ENCODE results near the gene DUS2. TPM values are rescaled to one million over a fixed set of nuclear protein-coding genes. Genes with fewer than 3 reads are reported as not detected.

DUS2 gene
- total and polyA plus RNA-seq, 2 of the 8 experiments (the other 6 are each of a cell fraction or from before 2014, with no cell fraction given), result 17.2 to 27.0 TPM

GRCh38 chr16:68081861-68082628, 59.0 kb downstream of the DUS2 start:
- Histone ChIP-seq H3K4me1 (replicated peaks in 1 of 4; ENCODE audit: control insufficient read depth in 3 of 4, insufficient read depth in 4 of 4, low read length in 3 of 4) (peaks cover 0 to 11% (median 6%) of the 10 kb centered on the region in 4 experiments; a peak in 6 of 7 replicates), H3K36me3 (ENCODE audit: control insufficient read depth in 2 of 4, insufficient read depth in 4 of 4, low read length in 3 of 4) (peaks cover 4 to 11% (median 9%) of the 10 kb centered on the region in 4 experiments; a peak in 5 of 8 replicates), H4K5ac (ENCODE audit: insufficient read length, low read depth, low read length) (no peak overlapping the region), H3K4me3 (ENCODE audit: extremely low read depth in 1 of 4, insufficient read depth in 2 of 4, low read depth in 3 of 4, low read length in 4 of 4) (no peak overlapping the region), H3K27me3 (replicated peaks in 1 of 4; ENCODE audit: control insufficient read depth in 3 of 4, extremely low read depth in 1 of 4, insufficient read depth in 3 of 4, low read length in 3 of 4) (no peaks in the 10 kb centered on the region), H3K18ac (ENCODE audit: extremely low read depth, low read length) (no peak overlapping the region), H3K23me2 (ENCODE audit: low read depth, low read length) (peaks cover 10% of the 10 kb centered on the region), H3K4me2 (ENCODE audit: insufficient read depth in 1 of 2, low read depth in 2 of 2, low read length in 2 of 2) (no peak overlapping the region), H3K23ac (ENCODE audit: insufficient read length) (no peak overlapping the region), H2AK5ac (ENCODE audit: low read depth, low read length) (0 out of 2 replicates have a peak overlapping the region, but pooled peaks have one; percentile 1), H3K79me1 (ENCODE audit: low read depth, low read length) (peaks cover 4% of the 10 kb centered on the region; the same call in 1 of the 2 replicates), H4K8ac (ENCODE audit: extremely low read depth, insufficient read depth, low read length) (no peak overlapping the region), H3K9me3 (ENCODE audit: insufficient read depth in 2 of 2, low read depth in 1 of 2, low read length in 1 of 2) (no peaks in the 10 kb centered on the region), H4K91ac (replicated peaks; ENCODE audit: insufficient read length, low read length) (no peak overlapping the region), H3K4ac (replicated peaks; ENCODE audit: insufficient read length, low read depth, low read length) (no peak overlapping the region), H3K56ac (replicated peaks; ENCODE audit: insufficient read length, low read depth, low read length) (no peak overlapping the region), H2BK15ac (ENCODE audit: low read length) (no peak overlapping the region), H2AFZ (ENCODE audit: low read length) (no peak overlapping the region), H3K9ac (replicated peaks in 1 of 4; ENCODE audit: extremely low read depth in 1 of 4, low read depth in 3 of 4, low read length in 3 of 4) (no peak overlapping the region), H2BK5ac (ENCODE audit: low read depth, low read length) (no peak overlapping the region), H3K79me2 (ENCODE audit: control insufficient read depth in 1 of 2, insufficient read depth in 2 of 2, low read length in 2 of 2) (peaks cover 0 to 14% of the 10 kb centered on the region in 2 experiments; a peak in 2 of 4 replicates), H2BK120ac (replicated peaks; ENCODE audit: low read depth, low read length) (no peak overlapping the region), H4K20me1 (replicated peaks in 1 of 2; ENCODE audit: control insufficient read depth in 1 of 2, insufficient read depth in 2 of 2, low read length in 2 of 2) (peaks cover 0 to 3% of the 10 kb centered on the region in 2 experiments), H2BK20ac (ENCODE audit: low read length) (no peak overlapping the region), H2BK12ac (ENCODE audit: low read depth, low read length) (no peak overlapping the region), H3K27ac (ENCODE audit: low read depth, low read length) (no peak overlapping the region), H3K14ac (ENCODE audit: insufficient read length) (no peak overlapping the region)
- FAIRE-seq (no peak), DNase-seq (ENCODE audit: low read depth in 1 of 2, low spot score in 2 of 2) (peak in 1 of 2 experiments; percentile 35)
- CTCF ChIA-PET (ENCODE audit: partially characterized antibody), result interaction anchor here (0.7 to 4.1 kb wide), 8 partner anchors 11 to 152 kb away, joined by 3 to 32 read pairs (median 4); no protein-coding TSS in a partner anchor
- TF ChIP-seq TEAD4 (IDR thresholded peaks at IDR 0.05; ENCODE audit: low read depth, low read length) (no peak), SP4 (IDR thresholded peaks at IDR 0.05; ENCODE audit: low read length) (no peak), RFX5 (IDR thresholded peaks at IDR 0.05; ENCODE audit: borderline replicate concordance, low read depth, low read length) (no peak), RBBP5 (IDR thresholded peaks at IDR 0.05; ENCODE audit: borderline replicate concordance, low read depth, low read length) (no peak), MAX (IDR thresholded peaks at IDR 0.05) (no peak)
- POLR2A ChIA-PET (ENCODE audit: partially characterized antibody), result interaction anchor here (0.9 to 3.6 kb wide), 2 partner anchors 12 to 154 kb away, joined by 3 to 19 read pairs; partner anchors contain the start of gene ESRP2

Data from H1 (cell line).